ENCODE results near the gene RAB15.
A peak's percentile ranks its signal among the peaks of the same experiment; 100 is the strongest.

Gene RAB15

DNA sequence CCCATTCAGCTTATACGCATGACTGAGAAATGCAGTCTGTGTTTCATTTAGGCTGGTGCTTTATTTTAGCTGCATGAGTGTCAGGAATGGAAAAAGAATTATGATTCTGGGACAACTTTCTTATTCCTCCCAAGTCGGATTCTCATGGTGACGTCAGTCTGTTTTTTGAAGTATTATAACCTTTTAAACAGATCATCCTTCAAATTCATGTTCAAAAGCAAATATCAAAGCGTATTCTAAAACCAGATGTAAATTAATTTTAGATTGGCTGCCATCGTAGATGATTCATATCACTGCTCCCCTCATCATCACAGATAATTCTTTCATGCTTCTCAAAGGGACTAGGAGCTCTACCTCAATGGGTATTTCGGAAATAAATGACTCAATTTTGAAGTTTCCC is 29.6 kb upstream of the RAB15 start:
- Histone ChIP-seq H3K9ac (ENCODE audit: low read depth, low read length) (no peak overlapping the region), H3K4me1 (ENCODE audit: insufficient read depth, low read length) (peaks cover 19% of the 10 kb centered on the region; the same call in 1 of the 2 replicates), H3K4me3 (ENCODE audit: low read length) (no peak overlapping the region)

DNA sequence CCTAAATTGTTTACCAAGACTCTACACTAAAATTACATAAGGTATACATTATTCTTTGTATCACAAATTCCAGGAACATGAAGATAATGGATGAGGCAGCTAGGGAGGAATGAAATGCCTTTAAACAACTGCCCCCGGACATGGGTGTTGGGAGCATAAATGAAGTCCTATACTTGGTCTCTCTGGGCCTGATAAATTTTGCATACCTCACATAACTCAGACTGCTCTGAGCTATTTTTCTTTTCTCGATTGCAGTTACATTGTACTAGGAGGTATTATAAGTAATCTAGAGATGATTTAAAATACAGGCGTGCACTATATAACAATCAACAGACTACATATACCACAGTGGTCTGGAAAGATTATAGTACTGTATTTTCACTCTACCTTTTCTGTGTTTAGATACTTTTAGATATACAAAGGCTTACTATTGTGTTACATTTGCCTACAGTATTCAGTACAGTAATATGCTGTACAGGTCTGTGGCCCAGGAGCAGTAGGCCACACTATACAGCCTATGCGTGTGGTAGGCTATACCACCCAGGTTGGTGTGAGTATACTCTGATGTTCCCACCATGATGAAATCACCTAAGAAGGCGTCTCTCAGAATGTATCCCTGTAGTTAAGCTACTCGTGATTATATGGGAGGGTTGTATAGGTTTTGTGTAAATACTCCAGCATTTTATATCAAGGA is 28.9 kb upstream of the RAB15 start:
- Histone ChIP-seq H3K27me3 (ENCODE audit: insufficient read depth, low read length) (no peaks in the 10 kb centered on the region), H3K9me3 (ENCODE audit: insufficient read depth, low read depth, low read length) (no peaks in the 10 kb centered on the region), H3K4me1 (ENCODE audit: insufficient read depth, low read length) (peaks cover 19% of the 10 kb centered on the region; the same call in 1 of the 2 replicates), H3K27ac (ENCODE audit: low read length) (no peak overlapping the region), H3K9ac (ENCODE audit: low read depth, low read length) (no peak overlapping the region), H3K4me3 (ENCODE audit: low read length) (no peak overlapping the region), H3K36me3 (ENCODE audit: insufficient read depth, low read depth, low read length) (no peaks in the 10 kb centered on the region; the same call in 1 of the 2 replicates)

More for the DNA sequence above, 29.6 kb upstream of the RAB15 start:
- no peak overlapping the region for H3K27ac ChIP-seq (ENCODE audit: low read length)
- no peaks in the 10 kb centered on the region for H3K9me3 ChIP-seq (ENCODE audit: insufficient read depth, low read depth, low read length)
- H3K36me3 ChIP-seq (ENCODE audit: insufficient read depth, low read depth, low read length) = no peaks in the 10 kb centered on the region; the same call in 1 of the 2 replicates
- no peaks in the 10 kb centered on the region for H3K27me3 ChIP-seq (ENCODE audit: insufficient read depth, low read length)

- no peak overlapping the region for H3K9ac ChIP-seq (ENCODE audit: low read depth, low read length)
- no peak overlapping the region for H3K4me3 ChIP-seq (ENCODE audit: low read length)
- no peaks in the 10 kb centered on the region for H3K9me3 ChIP-seq (ENCODE audit: insufficient read depth, low read depth, low read length)
- peaks cover 12% of the 10 kb centered on the region; the same call in 1 of the 2 replicates for H3K4me1 ChIP-seq (ENCODE audit: insufficient read depth, low read length)
- no peaks in the 10 kb centered on the region for H3K36me3 ChIP-seq (ENCODE audit: insufficient read depth, low read depth, low read length)
- H3K27ac ChIP-seq (ENCODE audit: low read length) = no peak overlapping the region
- no peaks in the 10 kb centered on the region for H3K27me3 ChIP-seq (ENCODE audit: insufficient read depth, low read length)
Observed at GRCh38 chr14:64998455-64998931, 26.4 kb upstream of the RAB15 start.

DNA sequence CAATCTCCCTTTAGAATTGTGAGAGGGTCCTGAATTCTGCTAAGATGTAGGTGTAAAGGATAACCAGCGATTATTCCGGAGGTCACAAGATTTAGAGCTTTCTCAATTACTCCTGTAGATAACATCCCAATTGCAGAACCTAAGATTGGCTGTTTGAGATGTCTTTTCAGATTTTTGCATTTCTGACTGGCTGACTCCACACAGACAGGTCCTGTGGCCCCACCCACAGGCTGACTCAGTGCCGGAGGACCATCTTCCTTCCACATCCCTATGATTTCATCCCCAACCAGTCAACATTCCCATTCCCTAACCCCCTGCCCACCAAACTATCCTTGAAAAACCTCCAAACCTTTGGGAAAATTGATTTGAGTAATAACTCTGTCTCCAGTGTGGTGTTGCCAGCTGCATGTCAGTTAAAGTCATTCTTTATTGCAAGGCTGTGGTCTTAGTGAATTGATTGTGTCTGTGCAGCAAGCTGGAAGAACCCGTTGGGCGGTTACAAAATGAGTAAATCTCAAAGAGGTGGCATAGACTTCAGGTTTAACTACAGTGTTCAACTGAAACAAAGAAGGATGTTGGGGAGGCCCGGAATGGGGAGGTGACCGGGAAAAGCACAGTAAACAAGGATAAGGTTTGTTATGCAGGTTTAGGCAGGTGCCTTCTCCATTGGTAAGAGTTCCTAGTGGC is 25.1 kb upstream of the RAB15 start:
- H3K9me3 ChIP-seq (ENCODE audit: insufficient read depth, low read depth, low read length) = no peaks in the 10 kb centered on the region
- H3K4me1 ChIP-seq (ENCODE audit: insufficient read depth, low read length) = 0 out of 2 replicates have a peak, but pooled peaks cover 5% of the 10 kb centered on the region
- no peaks in the 10 kb centered on the region for H3K27me3 ChIP-seq (ENCODE audit: insufficient read depth, low read length)
- no peaks in the 10 kb centered on the region for H3K36me3 ChIP-seq (ENCODE audit: insufficient read depth, low read depth, low read length)
- H3K27ac ChIP-seq (ENCODE audit: low read length) = no peak overlapping the region
- H3K9ac ChIP-seq (ENCODE audit: low read depth, low read length) = no peak overlapping the region
- no peak overlapping the region for H3K4me3 ChIP-seq (ENCODE audit: low read length)

DNA sequence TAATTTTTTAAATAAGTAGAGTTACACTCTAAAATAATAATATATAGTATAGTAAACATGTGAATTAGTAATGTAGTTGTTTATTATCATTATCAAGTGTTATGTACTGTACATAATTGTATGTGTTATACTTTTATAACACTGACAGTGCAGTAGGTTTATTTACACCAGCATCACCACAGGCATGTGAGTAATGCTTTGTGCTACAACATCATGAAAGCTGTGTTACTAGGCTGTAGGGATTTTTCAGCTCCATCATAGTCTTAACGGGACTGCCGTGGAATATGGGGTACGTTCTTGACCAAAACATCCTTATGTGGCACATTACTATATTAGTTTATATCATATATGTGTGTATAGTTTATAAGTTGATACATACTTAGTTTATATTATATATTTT is 23.2 kb upstream of the RAB15 start:
- H3K4me1 ChIP-seq (ENCODE audit: insufficient read depth, low read length) = 0 out of 2 replicates have a peak, but pooled peaks cover 5% of the 10 kb centered on the region

GRCh38 chr14:64994540-64994939 is 22.4 kb upstream of the RAB15 start:
- Histone ChIP-seq H3K27me3 (ENCODE audit: insufficient read depth, low read length) (no peaks in the 10 kb centered on the region), H3K9ac (ENCODE audit: low read depth, low read length) (no peak overlapping the region), H3K4me3 (ENCODE audit: low read length) (no peak overlapping the region), H3K36me3 (ENCODE audit: insufficient read depth, low read depth, low read length) (no peaks in the 10 kb centered on the region), H3K4me1 (ENCODE audit: insufficient read depth, low read length) (0 out of 2 replicates have a peak, but pooled peaks cover 5% of the 10 kb centered on the region), H3K27ac (ENCODE audit: low read length) (no peak overlapping the region), H3K9me3 (ENCODE audit: insufficient read depth, low read depth, low read length) (no peaks in the 10 kb centered on the region)

More for the DNA sequence above, 23.2 kb upstream of the RAB15 start:
- Histone ChIP-seq H3K27me3 (ENCODE audit: insufficient read depth, low read length) (no peaks in the 10 kb centered on the region), H3K9me3 (ENCODE audit: insufficient read depth, low read depth, low read length) (no peaks in the 10 kb centered on the region), H3K4me3 (ENCODE audit: low read length) (no peak overlapping the region), H3K9ac (ENCODE audit: low read depth, low read length) (no peak overlapping the region), H3K27ac (ENCODE audit: low read length) (no peak overlapping the region), H3K36me3 (ENCODE audit: insufficient read depth, low read depth, low read length) (no peaks in the 10 kb centered on the region)

GRCh38 chr14:64993266-64993930 is 21.3 kb upstream of the RAB15 start:
- H3K9me3 ChIP-seq (ENCODE audit: insufficient read depth, low read depth, low read length) = no peaks in the 10 kb centered on the region
- no peaks in the 10 kb centered on the region for H3K27me3 ChIP-seq (ENCODE audit: insufficient read depth, low read length)
- H3K36me3 ChIP-seq (ENCODE audit: insufficient read depth, low read depth, low read length) = no peaks in the 10 kb centered on the region
- 0 out of 2 replicates have a peak, but pooled peaks cover 5% of the 10 kb centered on the region for H3K4me1 ChIP-seq (ENCODE audit: insufficient read depth, low read length)
- no peak overlapping the region for H3K27ac ChIP-seq (ENCODE audit: low read length)
- H3K9ac ChIP-seq (ENCODE audit: low read depth, low read length) = no peak overlapping the region
- H3K4me3 ChIP-seq (ENCODE audit: low read length) = no peak overlapping the region

GRCh38 chr14:64992328-64992885 is 20.3 kb upstream of the RAB15 start:
- H3K9ac ChIP-seq (ENCODE audit: low read depth, low read length) = no peak overlapping the region
- H3K9me3 ChIP-seq (ENCODE audit: insufficient read depth, low read depth, low read length) = no peaks in the 10 kb centered on the region
- no peaks in the 10 kb centered on the region for H3K4me1 ChIP-seq (ENCODE audit: insufficient read depth, low read length)
- no peak overlapping the region for H3K4me3 ChIP-seq (ENCODE audit: low read length)
- H3K27me3 ChIP-seq (ENCODE audit: insufficient read depth, low read length) = no peaks in the 10 kb centered on the region
- H3K27ac ChIP-seq (ENCODE audit: low read length) = no peak overlapping the region
- no peaks in the 10 kb centered on the region for H3K36me3 ChIP-seq (ENCODE audit: insufficient read depth, low read depth, low read length)

- H3K36me3 ChIP-seq (ENCODE audit: insufficient read depth, low read depth, low read length) = no peaks in the 10 kb centered on the region
- no peak overlapping the region for H3K27ac ChIP-seq (ENCODE audit: low read length)
- H3K27me3 ChIP-seq (ENCODE audit: insufficient read depth, low read length) = peaks cover 4% of the 10 kb centered on the region; the same call in 1 of the 2 replicates
- no peak overlapping the region for H3K4me3 ChIP-seq (ENCODE audit: low read length)
- H3K9me3 ChIP-seq (ENCODE audit: insufficient read depth, low read depth, low read length) = no peaks in the 10 kb centered on the region
- H3K9ac ChIP-seq (ENCODE audit: low read depth, low read length) = no peak overlapping the region
- H3K4me1 ChIP-seq (ENCODE audit: insufficient read depth, low read length) = peaks cover 3% of the 10 kb centered on the region; the same call in 1 of the 2 replicates
Observed at GRCh38 chr14:64990939-64991338, 18.8 kb upstream of the RAB15 start.

DNA sequence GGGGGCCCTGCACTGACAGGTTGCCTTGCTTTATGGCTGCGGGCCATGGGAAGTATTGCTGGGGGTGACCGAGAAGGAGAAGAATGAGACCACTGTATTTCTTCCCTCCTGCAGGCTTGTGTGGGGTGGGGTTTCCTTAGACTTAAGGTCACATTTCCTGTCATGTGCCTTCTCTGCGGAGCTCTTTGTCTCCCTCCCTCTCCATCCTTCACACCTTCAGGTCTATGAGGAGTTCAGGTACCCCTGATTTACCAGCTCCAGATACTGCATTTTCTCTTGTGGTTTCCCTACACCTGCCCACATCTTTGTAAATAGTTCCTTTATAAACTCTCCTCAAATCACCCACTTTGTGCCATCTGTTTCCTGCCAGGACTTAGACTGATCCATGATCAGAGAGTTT is 18.2 kb upstream of the RAB15 start:
- peaks cover 3% of the 10 kb centered on the region; the same call in 1 of the 2 replicates for H3K4me1 ChIP-seq (ENCODE audit: insufficient read depth, low read length)
- H3K4me3 ChIP-seq (ENCODE audit: low read length) = no peak overlapping the region
- no peaks in the 10 kb centered on the region for H3K9me3 ChIP-seq (ENCODE audit: insufficient read depth, low read depth, low read length)
- H3K27me3 ChIP-seq (ENCODE audit: insufficient read depth, low read length) = peaks cover 10% of the 10 kb centered on the region; the same call in 1 of the 2 replicates
- H3K27ac ChIP-seq (ENCODE audit: low read length) = no peak overlapping the region
- H3K9ac ChIP-seq (ENCODE audit: low read depth, low read length) = no peak overlapping the region
- H3K36me3 ChIP-seq (ENCODE audit: insufficient read depth, low read depth, low read length) = no peaks in the 10 kb centered on the region

DNA sequence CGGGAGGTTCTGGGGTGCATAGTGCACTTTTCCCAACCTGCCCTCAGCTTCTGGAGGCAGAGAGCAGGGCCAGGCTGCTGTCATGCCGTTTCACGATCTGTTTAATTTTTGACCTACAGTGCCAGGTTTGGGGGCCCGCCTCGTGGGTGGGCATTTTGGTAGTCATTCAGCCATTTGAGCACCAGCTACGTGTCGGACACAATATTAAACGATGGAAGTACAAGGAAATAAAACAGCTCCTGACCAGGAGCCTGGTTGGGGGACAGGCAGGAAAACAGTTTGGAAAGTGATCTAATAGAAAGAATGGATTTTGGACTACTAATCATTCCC is 15.3 kb upstream of the RAB15 start:
- peak overlapping the region; percentile 96 for H3K4me3 ChIP-seq (ENCODE audit: low read length)
- peak overlapping the region; percentile 90 for H3K9ac ChIP-seq (ENCODE audit: low read depth, low read length)
- no peaks in the 10 kb centered on the region for H3K36me3 ChIP-seq (ENCODE audit: insufficient read depth, low read depth, low read length)
- peaks cover 3% of the 10 kb centered on the region; the same call in 1 of the 2 replicates for H3K4me1 ChIP-seq (ENCODE audit: insufficient read depth, low read length)
- no peak overlapping the region for H3K27ac ChIP-seq (ENCODE audit: low read length)
- H3K9me3 ChIP-seq (ENCODE audit: insufficient read depth, low read depth, low read length) = no peaks in the 10 kb centered on the region
- peaks cover 14% of the 10 kb centered on the region; the same call in 1 of the 2 replicates for H3K27me3 ChIP-seq (ENCODE audit: insufficient read depth, low read length)
